GM12878 (cell line): ENCODE data around the gene LRRC8A.
"Not testable (repeated sequence)": the region's sequence is repeated elsewhere in the genome, so short reads cannot be mapped to it uniquely, and the experiment has no call there.

Source experiments
- BACH1 ChIP-seq: fragments of 450-650 bp; IDR thresholded peaks from 2 replicates; pipeline ENCODE4 v1.6.1; 2017; ENCODE audit warnings: mild to moderate bottlenecking, borderline replicate concordance
- CTCF ChIP-seq, 3 experiments: IDR thresholded peaks in 2 of 3; conservative IDR thresholded peaks in 1 of 3; 2 replicates each; pipeline ENCODE4 v1.5.1; 2011; ENCODE audit warnings: low read depth in 3 of 3, low read length in 3 of 3, mild to moderate bottlenecking in 3 of 3, control low read depth in 2 of 3, moderate library complexity in 2 of 3, inconsistent platforms in 1 of 3, mixed read lengths in 1 of 3; ENCODE audit not compliant: control insufficient read depth in 2 of 3, insufficient read depth in 1 of 3; ENCODE audit errors: extremely low read depth in 1 of 3
- EP300 ChIP-seq, 2 experiments: fragments of 150-350 bp in 1 of 2; IDR thresholded peaks; 2 replicates each; pipeline ENCODE4 v1.6.1; 2011 to 2012; ENCODE audit warnings: low read depth in 2 of 2, low read length in 2 of 2, borderline replicate concordance in 1 of 2, improper control_type of control experiment in 1 of 2, inconsistent platforms in 1 of 2; ENCODE audit not compliant: control insufficient read depth in 1 of 2
- EZH2 ChIP-seq: IDR thresholded peaks from 2 replicates; pipeline ENCODE4 v1.6.1; 2012; ENCODE audit warnings: low read depth, mild to moderate bottlenecking, control low read depth, inconsistent platforms, low read length, borderline replicate concordance; ENCODE audit not compliant: control insufficient read depth
- HDAC2 ChIP-seq: fragments of 200-600 bp; sonication (generic); IDR thresholded peaks from 2 replicates; pipeline ENCODE4 v1.6.1; 2017
- MAX ChIP-seq: IDR thresholded peaks from 2 replicates; pipeline ENCODE4 v1.6.1; 2012; ENCODE audit warnings: low read depth, low read length, improper control_type of control experiment
- NFYB ChIP-seq: IDR thresholded peaks from 2 replicates; pipeline ENCODE4 v1.6.1; 2011; ENCODE audit warnings: low read depth, mild to moderate bottlenecking, low read length, improper control_type of control experiment, moderate library complexity; ENCODE audit not compliant: insufficient read depth
- POLR2A ChIP-seq: IDR thresholded peaks from 2 replicates; pipeline ENCODE4 v1.6.1; 2011; ENCODE audit warnings: low read depth, mild to moderate bottlenecking, low read length
- RFX5 ChIP-seq: IDR thresholded peaks from 2 replicates; pipeline ENCODE4 v1.6.1; 2011; ENCODE audit warnings: low read depth, low read length, improper control_type of control experiment
- YY1 ChIP-seq: IDR thresholded peaks from 2 replicates; pipeline ENCODE4 v1.6.1; 2011; ENCODE audit warnings: low read depth, mild to moderate bottlenecking, low read length
- TF ChIP-seq, protein P1 (sequence below): fragments of 450-650 bp; IDR thresholded peaks from 2 replicates; pipeline ENCODE4 v1.6.1; 2017; ENCODE audit warnings: mild to moderate bottlenecking
- TF ChIP-seq, protein P2 (sequence below): IDR thresholded peaks from 2 replicates; pipeline ENCODE4 v1.6.1; 2012; ENCODE audit warnings: mild to moderate bottlenecking, low read depth, low read length

GRCh38 chr9:128961403-128961802 is 79.5 kb downstream of the LRRC8A start:
- TF ChIP-seq RFX5; YY1; BACH1; EP300 (IDR thresholded peaks at IDR 0.05; ENCODE audit: borderline replicate concordance in 1 of 2, control insufficient read depth in 1 of 2, low read depth in 2 of 2, low read length in 2 of 2); CTCF (IDR thresholded peaks at IDR 0.05 in 2 of 3, conservative IDR thresholded peaks at IDR 0.05 in 1 of 3; ENCODE audit: control insufficient read depth in 2 of 3, extremely low read depth in 1 of 3, insufficient read depth in 1 of 3, low read depth in 3 of 3, low read length in 3 of 3); NFYB; POLR2A; HDAC2; EZH2; MAX: not testable (repeated sequence)
- TF ChIP-seq, protein P1, sequence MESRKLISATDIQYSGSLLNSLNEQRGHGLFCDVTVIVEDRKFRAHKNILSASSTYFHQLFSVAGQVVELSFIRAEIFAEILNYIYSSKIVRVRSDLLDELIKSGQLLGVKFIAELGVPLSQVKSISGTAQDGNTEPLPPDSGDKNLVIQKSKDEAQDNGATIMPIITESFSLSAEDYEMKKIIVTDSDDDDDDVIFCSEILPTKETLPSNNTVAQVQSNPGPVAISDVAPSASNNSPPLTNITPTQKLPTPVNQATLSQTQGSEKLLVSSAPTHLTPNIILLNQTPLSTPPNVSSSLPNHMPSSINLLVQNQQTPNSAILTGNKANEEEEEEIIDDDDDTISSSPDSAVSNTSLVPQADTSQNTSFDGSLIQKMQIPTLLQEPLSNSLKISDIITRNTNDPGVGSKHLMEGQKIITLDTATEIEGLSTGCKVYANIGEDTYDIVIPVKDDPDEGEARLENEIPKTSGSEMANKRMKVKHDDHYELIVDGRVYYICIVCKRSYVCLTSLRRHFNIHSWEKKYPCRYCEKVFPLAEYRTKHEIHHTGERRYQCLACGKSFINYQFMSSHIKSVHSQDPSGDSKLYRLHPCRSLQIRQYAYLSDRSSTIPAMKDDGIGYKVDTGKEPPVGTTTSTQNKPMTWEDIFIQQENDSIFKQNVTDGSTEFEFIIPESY = not testable (repeated sequence)
- TF ChIP-seq, protein P2, sequence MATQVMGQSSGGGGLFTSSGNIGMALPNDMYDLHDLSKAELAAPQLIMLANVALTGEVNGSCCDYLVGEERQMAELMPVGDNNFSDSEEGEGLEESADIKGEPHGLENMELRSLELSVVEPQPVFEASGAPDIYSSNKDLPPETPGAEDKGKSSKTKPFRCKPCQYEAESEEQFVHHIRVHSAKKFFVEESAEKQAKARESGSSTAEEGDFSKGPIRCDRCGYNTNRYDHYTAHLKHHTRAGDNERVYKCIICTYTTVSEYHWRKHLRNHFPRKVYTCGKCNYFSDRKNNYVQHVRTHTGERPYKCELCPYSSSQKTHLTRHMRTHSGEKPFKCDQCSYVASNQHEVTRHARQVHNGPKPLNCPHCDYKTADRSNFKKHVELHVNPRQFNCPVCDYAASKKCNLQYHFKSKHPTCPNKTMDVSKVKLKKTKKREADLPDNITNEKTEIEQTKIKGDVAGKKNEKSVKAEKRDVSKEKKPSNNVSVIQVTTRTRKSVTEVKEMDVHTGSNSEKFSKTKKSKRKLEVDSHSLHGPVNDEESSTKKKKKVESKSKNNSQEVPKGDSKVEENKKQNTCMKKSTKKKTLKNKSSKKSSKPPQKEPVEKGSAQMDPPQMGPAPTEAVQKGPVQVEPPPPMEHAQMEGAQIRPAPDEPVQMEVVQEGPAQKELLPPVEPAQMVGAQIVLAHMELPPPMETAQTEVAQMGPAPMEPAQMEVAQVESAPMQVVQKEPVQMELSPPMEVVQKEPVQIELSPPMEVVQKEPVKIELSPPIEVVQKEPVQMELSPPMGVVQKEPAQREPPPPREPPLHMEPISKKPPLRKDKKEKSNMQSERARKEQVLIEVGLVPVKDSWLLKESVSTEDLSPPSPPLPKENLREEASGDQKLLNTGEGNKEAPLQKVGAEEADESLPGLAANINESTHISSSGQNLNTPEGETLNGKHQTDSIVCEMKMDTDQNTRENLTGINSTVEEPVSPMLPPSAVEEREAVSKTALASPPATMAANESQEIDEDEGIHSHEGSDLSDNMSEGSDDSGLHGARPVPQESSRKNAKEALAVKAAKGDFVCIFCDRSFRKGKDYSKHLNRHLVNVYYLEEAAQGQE = not testable (repeated sequence)
